ENCODE data around the gene PLCH1.

DNA sequence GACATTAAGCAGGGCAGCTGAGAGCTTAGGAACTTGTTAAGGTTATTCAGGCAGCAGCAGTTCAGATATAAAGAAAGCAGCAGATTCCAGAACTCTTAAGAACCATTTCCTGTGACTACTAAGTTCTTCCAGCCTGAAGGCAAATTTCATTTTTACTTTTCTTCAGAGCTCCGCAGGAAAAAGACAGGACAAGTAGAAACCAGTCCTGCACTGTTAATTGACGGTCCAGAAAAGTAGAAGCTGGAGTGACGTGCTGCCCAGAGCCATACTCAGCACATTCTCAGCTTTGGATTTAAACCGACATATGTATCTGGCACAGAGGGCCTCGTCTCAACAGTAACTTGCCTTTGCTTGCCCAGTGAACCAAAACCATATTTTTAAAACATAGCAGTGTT lies 232.0 kb downstream of the PLCH1 start:
- TF ChIP-seq, protein P1, sequence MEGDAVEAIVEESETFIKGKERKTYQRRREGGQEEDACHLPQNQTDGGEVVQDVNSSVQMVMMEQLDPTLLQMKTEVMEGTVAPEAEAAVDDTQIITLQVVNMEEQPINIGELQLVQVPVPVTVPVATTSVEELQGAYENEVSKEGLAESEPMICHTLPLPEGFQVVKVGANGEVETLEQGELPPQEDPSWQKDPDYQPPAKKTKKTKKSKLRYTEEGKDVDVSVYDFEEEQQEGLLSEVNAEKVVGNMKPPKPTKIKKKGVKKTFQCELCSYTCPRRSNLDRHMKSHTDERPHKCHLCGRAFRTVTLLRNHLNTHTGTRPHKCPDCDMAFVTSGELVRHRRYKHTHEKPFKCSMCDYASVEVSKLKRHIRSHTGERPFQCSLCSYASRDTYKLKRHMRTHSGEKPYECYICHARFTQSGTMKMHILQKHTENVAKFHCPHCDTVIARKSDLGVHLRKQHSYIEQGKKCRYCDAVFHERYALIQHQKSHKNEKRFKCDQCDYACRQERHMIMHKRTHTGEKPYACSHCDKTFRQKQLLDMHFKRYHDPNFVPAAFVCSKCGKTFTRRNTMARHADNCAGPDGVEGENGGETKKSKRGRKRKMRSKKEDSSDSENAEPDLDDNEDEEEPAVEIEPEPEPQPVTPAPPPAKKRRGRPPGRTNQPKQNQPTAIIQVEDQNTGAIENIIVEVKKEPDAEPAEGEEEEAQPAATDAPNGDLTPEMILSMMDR (IDR thresholded peaks at IDR 0.05): no peak
- TF ChIP-seq POLR2A (IDR thresholded peaks at IDR 0.05): no peak

Data from uterus (tissue), 2 donors.